Measurements from ENCODE around the gene MARCKSL1. TPM values are rescaled to one million over a fixed set of nuclear protein-coding genes. Genes with fewer than 3 reads are reported as not detected.

Gene MARCKSL1
- total RNA-seq, 3 donors from 2014 or later (not counting 1 experiment from before 2014, with no cell fraction given), result 21.7 to 26.1 (median 21.8) TPM

- H3K27ac Mint-ChIP-seq, result peak overlapping the region; percentile 50 to 73
- Histone ChIP-seq H3K4me3 (ENCODE audit: low read length) (no peak overlapping the region), H3K4me1 (ENCODE audit: control insufficient read depth, insufficient read depth, low read length) (no peaks in the 10 kb centered on the region), H3K27ac (ENCODE audit: low read length) (no peak overlapping the region), H3K27me3 (ENCODE audit: control insufficient read depth, insufficient read depth, low read length) (no peaks in the 10 kb centered on the region), H3K36me3 (ENCODE audit: control insufficient read depth, insufficient read depth, low read length) (peaks cover 14% of the 10 kb centered on the region), H3K9me3 (ENCODE audit: control insufficient read depth, insufficient read depth, low read length) (no peaks in the 10 kb centered on the region)
- intact Hi-C loops (cut with micrococcal nuclease), result no loop called here
- H3K4me3 Mint-ChIP-seq, result no peak overlapping the region
- H3K36me3 Mint-ChIP-seq, result no peaks in the 10 kb centered on the region
- no peaks in the 10 kb centered on the region for H3K27me3 Mint-ChIP-seq (ENCODE audit: low read depth in 2 of 2)
- 100% methylated on average over 1 of the region's 1 CpG for WGBS (ENCODE audit: insufficient coverage)
- no peaks in the 10 kb centered on the region for H3K9me3 Mint-ChIP-seq
- no peak for DNase-seq
- no peak for TF ChIP-seq CTCF (IDR thresholded peaks at IDR 0.05)
- H3K4me1 Mint-ChIP-seq, result peaks cover 53 to 63% of the 10 kb centered on the region in 2 donors
- ATAC-seq, result no peak
Observed at GRCh38 chr1:32309960-32310359, 26.1 kb downstream of the MARCKSL1 start.

GRCh38 chr1:32307324-32307723 is 28.7 kb downstream of the MARCKSL1 start:
- no peak overlapping the region for H3K4me3 Mint-ChIP-seq
- H3K27me3 Mint-ChIP-seq (ENCODE audit: low read depth in 2 of 2), result no peaks in the 10 kb centered on the region
- Histone ChIP-seq H3K4me3 (ENCODE audit: low read length) (no peak overlapping the region), H3K27me3 (ENCODE audit: control insufficient read depth, insufficient read depth, low read length) (no peaks in the 10 kb centered on the region), H3K27ac (ENCODE audit: low read length) (no peak overlapping the region), H3K4me1 (ENCODE audit: control insufficient read depth, insufficient read depth, low read length) (no peaks in the 10 kb centered on the region), H3K36me3 (ENCODE audit: control insufficient read depth, insufficient read depth, low read length) (peaks cover 38% of the 10 kb centered on the region), H3K9me3 (ENCODE audit: control insufficient read depth, insufficient read depth, low read length) (no peaks in the 10 kb centered on the region)
- no peak for DNase-seq
- no peak for ATAC-seq
- H3K36me3 Mint-ChIP-seq, result no peaks in the 10 kb centered on the region
- peak overlapping the region in 1 of 2 donors; percentile 39 for H3K27ac Mint-ChIP-seq
- no peaks in the 10 kb centered on the region for H3K9me3 Mint-ChIP-seq
- peaks cover 49 to 67% of the 10 kb centered on the region in 2 donors for H3K4me1 Mint-ChIP-seq
- intact Hi-C loops (cut with micrococcal nuclease), result no loop called here
- 95% methylated on average over 2 of the region's 2 CpGs for WGBS (ENCODE audit: insufficient coverage)
- TF ChIP-seq CTCF (IDR thresholded peaks at IDR 0.05), result no peak

GRCh38 chr1:32305310-32305709 is 30.7 kb downstream of the MARCKSL1 start:
- Histone ChIP-seq H3K9me3 (ENCODE audit: control insufficient read depth, insufficient read depth, low read length) (no peaks in the 10 kb centered on the region), H3K4me3 (ENCODE audit: low read length) (no peak overlapping the region), H3K27ac (ENCODE audit: low read length) (no peak overlapping the region), H3K4me1 (ENCODE audit: control insufficient read depth, insufficient read depth, low read length) (no peaks in the 10 kb centered on the region), H3K36me3 (ENCODE audit: control insufficient read depth, insufficient read depth, low read length) (peaks cover 40% of the 10 kb centered on the region), H3K27me3 (ENCODE audit: control insufficient read depth, insufficient read depth, low read length) (no peaks in the 10 kb centered on the region)
- WGBS (ENCODE audit: insufficient coverage), result 95% methylated on average over 2 of the region's 2 CpGs
- no peaks in the 10 kb centered on the region for H3K36me3 Mint-ChIP-seq
- ATAC-seq, result no peak
- H3K4me3 Mint-ChIP-seq, result no peak overlapping the region
- H3K4me1 Mint-ChIP-seq, result peaks cover 46 to 65% of the 10 kb centered on the region in 2 donors
- no peak for TF ChIP-seq CTCF (IDR thresholded peaks at IDR 0.05)
- no peaks in the 10 kb centered on the region for H3K27me3 Mint-ChIP-seq (ENCODE audit: low read depth in 2 of 2)
- H3K9me3 Mint-ChIP-seq, result no peaks in the 10 kb centered on the region
- no peak for DNase-seq
- H3K27ac Mint-ChIP-seq, result peak overlapping the region in 1 of 2 donors; percentile 71
- intact Hi-C loops (cut with micrococcal nuclease), result no loop called here

DNA sequence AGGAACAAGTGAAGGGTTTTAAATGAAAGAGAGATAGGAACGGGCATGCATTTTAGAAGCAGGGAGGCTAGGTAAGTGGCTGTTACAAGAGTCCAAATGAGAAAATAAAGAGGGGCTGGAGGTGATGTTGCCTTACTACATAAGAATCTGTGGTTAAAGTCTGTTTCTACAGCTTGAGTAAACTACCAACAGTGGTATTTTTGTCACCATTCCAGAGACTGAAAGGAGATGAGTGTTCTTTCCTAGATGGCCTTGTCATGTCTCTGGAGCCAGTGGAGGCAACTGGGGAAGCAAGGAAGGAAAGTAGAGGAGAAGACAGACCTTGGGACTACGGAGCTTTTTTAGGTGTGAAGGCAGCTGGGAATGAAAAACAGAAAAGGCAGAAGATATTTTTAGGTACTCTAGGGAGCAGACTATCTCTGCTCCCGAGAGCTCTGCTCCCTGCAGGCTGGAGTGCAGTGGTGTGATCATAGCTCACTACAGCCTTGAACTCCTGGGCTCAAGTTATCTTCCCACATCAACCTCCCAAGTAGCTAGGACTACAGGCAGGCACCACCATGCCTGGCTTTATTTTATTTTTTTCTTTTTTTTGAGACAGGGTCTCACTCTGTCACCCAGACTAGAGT is 31.9 kb downstream of the MARCKSL1 start:
- Histone ChIP-seq H3K36me3 (ENCODE audit: control insufficient read depth, insufficient read depth, low read length) (peaks cover 40% of the 10 kb centered on the region), H3K27ac (ENCODE audit: low read length) (no peak overlapping the region), H3K27me3 (ENCODE audit: control insufficient read depth, insufficient read depth, low read length) (no peaks in the 10 kb centered on the region), H3K4me1 (ENCODE audit: control insufficient read depth, insufficient read depth, low read length) (no peaks in the 10 kb centered on the region), H3K4me3 (ENCODE audit: low read length) (no peak overlapping the region), H3K9me3 (ENCODE audit: control insufficient read depth, insufficient read depth, low read length) (no peaks in the 10 kb centered on the region)
- Mint-ChIP-seq H3K4me1 (peaks cover 42 to 64% of the 10 kb centered on the region in 2 donors), H3K4me3 (no peak overlapping the region), H3K9me3 (no peaks in the 10 kb centered on the region), H3K27ac (peak overlapping the region; percentile 39 to 49), H3K36me3 (no peaks in the 10 kb centered on the region), H3K27me3 (ENCODE audit: low read depth in 2 of 2) (no peaks in the 10 kb centered on the region)
- no peak for TF ChIP-seq CTCF (IDR thresholded peaks at IDR 0.05)
- 94% methylated on average over 3 of the region's 3 CpGs for WGBS (ENCODE audit: insufficient coverage)
- ATAC-seq, result no peak
- DNase-seq, result no peak
- intact Hi-C loops (cut with micrococcal nuclease), result no loop called here

All from natural killer cell (primary cell).